DOHH2 (cell line): ENCODE measurements around the gene RAB20.

ENCODE experiments used
- H3F3A ChIP-seq: fragments of 200-600 bp; sonication (generic), shearing (Covaris generic); 2 replicates; pipeline ENCODE4 v1.6.0; 2016; ENCODE audit warnings: antibody characterized with exemption, mild to moderate bottlenecking; ENCODE audit not compliant: control insufficient read depth, insufficient read depth
- H3K27ac ChIP-seq: fragments of 200-600 bp; sonication (generic); 2 replicates; pipeline ENCODE4 v1.5.1; 2014; ENCODE audit warnings: low read depth, mild to moderate bottlenecking, low read length, moderate library complexity
- H3K27me3 ChIP-seq: fragments of 200-600 bp; sonication (generic); 2 replicates; pipeline ENCODE4 v1.6.1; 2014; ENCODE audit warnings: mild to moderate bottlenecking, low read length, mixed read lengths; ENCODE audit not compliant: control insufficient read depth
- H3K36me3 ChIP-seq: fragments of 200-600 bp; sonication (generic); 2 replicates; pipeline ENCODE4 v1.6.1; 2014; ENCODE audit warnings: mild to moderate bottlenecking, low read length, moderate library complexity, mixed read lengths; ENCODE audit not compliant: control insufficient read depth
- H3K4me1 ChIP-seq: fragments of 200-600 bp; sonication (generic); 2 replicates; pipeline ENCODE4 v1.6.1; 2014; ENCODE audit warnings: mild to moderate bottlenecking, low read length, mixed read lengths; ENCODE audit not compliant: control insufficient read depth
- H3K4me2 ChIP-seq: fragments of 200-600 bp; sonication (generic); 2 replicates; pipeline ENCODE4 v1.6.0; 2014; ENCODE audit warnings: mild to moderate bottlenecking, low read length, moderate library complexity
- H3K4me3 ChIP-seq: fragments of 200-600 bp; sonication (generic); 2 replicates; pipeline ENCODE4 v1.5.1; 2014; ENCODE audit warnings: mild to moderate bottlenecking, low read length, mixed read lengths
- H3K79me2 ChIP-seq: fragments of 200-600 bp; sonication (generic); 2 replicates; pipeline ENCODE4 v1.6.1; 2014; ENCODE audit warnings: mild to moderate bottlenecking, low read length, mixed read lengths; ENCODE audit not compliant: control insufficient read depth
- H3K9me2 ChIP-seq: fragments of 200-600 bp; sonication (generic); replicated peaks from 2 replicates; pipeline ENCODE4 v1.6.1; 2014; ENCODE audit warnings: mild to moderate bottlenecking, low read length, mixed read lengths; ENCODE audit not compliant: control insufficient read depth
- H3K9me3 ChIP-seq: fragments of 200-600 bp; sonication (generic); 2 replicates; pipeline ENCODE4 v1.6.1; 2014; ENCODE audit warnings: antibody characterized with exemption, low read length, mixed read lengths; ENCODE audit not compliant: control insufficient read depth, insufficient read depth
- H4K20me1 ChIP-seq: fragments of 200-600 bp; sonication (generic); 2 replicates; pipeline ENCODE4 v1.6.0; 2014; ENCODE audit warnings: low read depth, mild to moderate bottlenecking, antibody characterized with exemption, low read length, moderate library complexity; ENCODE audit not compliant: control insufficient read depth, insufficient read depth
- CTCF ChIP-seq: fragments of 200-600 bp; sonication (generic); IDR thresholded peaks from one replicate; pipeline ENCODE4 v1.5.1; 2014; ENCODE audit warnings: antibody characterized with exemption, mild to moderate bottlenecking, low read depth, low read length; ENCODE audit not compliant: poor library complexity, severe bottlenecking
- EZH2phosphoT487 ChIP-seq: fragments of 200-600 bp; sonication (generic); IDR thresholded peaks from 2 replicates; pipeline ENCODE4 v1.6.1; 2017; ENCODE audit warnings: borderline replicate concordance, mild to moderate bottlenecking, antibody characterized with exemption, low read length, moderate library complexity, mixed read lengths

Gene RAB20

GRCh38 chr13:110480161-110480560 is 81.4 kb downstream of the RAB20 start:
- Histone ChIP-seq H3F3A (no peaks in the 10 kb centered on the region), H3K79me2 (no peaks in the 10 kb centered on the region), H3K27ac (no peak overlapping the region), H3K9me2 (no peaks in the 10 kb centered on the region), H3K4me3 (no peak overlapping the region), H3K4me1 (peaks cover 22% of the 10 kb centered on the region), H4K20me1 (no peaks in the 10 kb centered on the region), H3K4me2 (no peak overlapping the region), H3K27me3 (peaks cover 3% of the 10 kb centered on the region; the same call in 1 of the 2 replicates), H3K36me3 (no peaks in the 10 kb centered on the region), H3K9me3 (no peaks in the 10 kb centered on the region)
- TF ChIP-seq EZH2phosphoT487: no peak

- Histone ChIP-seq H3K79me2 (no peaks in the 10 kb centered on the region), H3K27me3 (peaks cover 3% of the 10 kb centered on the region; the same call in 1 of the 2 replicates), H3K9me2 (no peaks in the 10 kb centered on the region), H3K36me3 (no peaks in the 10 kb centered on the region), H3K27ac (no peak overlapping the region), H3K9me3 (no peaks in the 10 kb centered on the region), H3F3A (no peaks in the 10 kb centered on the region), H4K20me1 (no peaks in the 10 kb centered on the region), H3K4me1 (peaks cover 27% of the 10 kb centered on the region), H3K4me3 (no peak overlapping the region), H3K4me2 (no peak overlapping the region)
- TF ChIP-seq CTCF (no peak), EZH2phosphoT487 (no peak)
Measured at GRCh38 chr13:110479648-110480047, 81.9 kb downstream of the RAB20 start.

- no peaks in the 10 kb centered on the region for H3K79me2 ChIP-seq
- H3K9me2 ChIP-seq: no peaks in the 10 kb centered on the region
- TF ChIP-seq EZH2phosphoT487 (no peak), CTCF (no peak)
- H3K27me3 ChIP-seq: peaks cover 3% of the 10 kb centered on the region; the same call in 1 of the 2 replicates
- no peak overlapping the region for H3K4me3 ChIP-seq
- peaks cover 32% of the 10 kb centered on the region for H3K4me1 ChIP-seq
- H3K27ac ChIP-seq: no peak overlapping the region
- no peaks in the 10 kb centered on the region for H4K20me1 ChIP-seq
- no peaks in the 10 kb centered on the region for H3K36me3 ChIP-seq
- no peak overlapping the region for H3K4me2 ChIP-seq
- H3K9me3 ChIP-seq: no peaks in the 10 kb centered on the region
- no peaks in the 10 kb centered on the region for H3F3A ChIP-seq
Measured at GRCh38 chr13:110479215-110479545, 82.3 kb downstream of the RAB20 start.

- H3K9me2 ChIP-seq: no peaks in the 10 kb centered on the region
- H3K9me3 ChIP-seq: no peaks in the 10 kb centered on the region
- peaks cover 3% of the 10 kb centered on the region; the same call in 1 of the 2 replicates for H3K27me3 ChIP-seq
- TF ChIP-seq EZH2phosphoT487 (no peak), CTCF (no peak)
- no peaks in the 10 kb centered on the region for H3K79me2 ChIP-seq
- H3K36me3 ChIP-seq: no peaks in the 10 kb centered on the region
- H3K27ac ChIP-seq: no peak overlapping the region
- no peaks in the 10 kb centered on the region; the same call in 1 of the 2 replicates for H3F3A ChIP-seq
- no peaks in the 10 kb centered on the region for H4K20me1 ChIP-seq
- no peak overlapping the region for H3K4me2 ChIP-seq
- H3K4me3 ChIP-seq: no peak overlapping the region
- H3K4me1 ChIP-seq: peaks cover 38% of the 10 kb centered on the region
Measured at GRCh38 chr13:110478405-110479214, 82.9 kb downstream of the RAB20 start.
